ENCODE measurements around the gene ZNF83.
"Not testable (repeated sequence)": the region's sequence is repeated elsewhere in the genome, so short reads cannot be mapped to it uniquely, and the experiment has no call there.

The ZNF83 gene

DNA sequence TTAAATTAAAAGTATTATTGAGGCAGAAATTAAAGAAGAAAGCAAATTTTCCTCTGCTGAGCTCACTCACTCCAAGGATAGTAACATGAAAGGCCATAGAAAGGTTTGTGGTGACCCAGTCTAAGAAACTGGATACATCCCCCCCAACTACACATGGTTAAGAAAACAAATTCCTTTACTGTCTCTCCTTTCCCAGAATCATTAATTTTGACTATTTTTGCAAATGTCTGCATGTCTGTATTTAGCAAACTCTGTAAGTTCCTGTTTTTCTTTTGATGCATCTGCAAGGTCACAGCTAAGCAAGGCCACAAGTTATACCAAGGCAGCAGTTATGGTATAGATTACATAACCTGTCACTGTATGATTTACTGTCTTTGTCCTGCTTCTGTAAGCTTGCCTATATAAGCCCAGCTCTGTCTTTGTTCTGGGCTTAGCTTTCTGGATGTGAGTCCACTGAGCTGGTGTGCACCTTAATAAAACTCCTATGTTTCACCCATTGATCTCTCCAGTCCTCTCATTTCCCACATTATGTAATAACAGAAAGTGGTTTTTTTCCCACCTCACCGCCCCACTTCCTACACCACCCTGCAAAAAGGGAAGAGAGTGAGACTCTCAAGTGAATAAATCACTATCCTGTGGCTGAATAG, 8.5 kb upstream of the ZNF83 start:
- no peak for DNase-seq (ENCODE audit: low read depth, low spot score)
- no peak overlapping the region for H3K4me3 ChIP-seq (ENCODE audit: low read length)

DNA sequence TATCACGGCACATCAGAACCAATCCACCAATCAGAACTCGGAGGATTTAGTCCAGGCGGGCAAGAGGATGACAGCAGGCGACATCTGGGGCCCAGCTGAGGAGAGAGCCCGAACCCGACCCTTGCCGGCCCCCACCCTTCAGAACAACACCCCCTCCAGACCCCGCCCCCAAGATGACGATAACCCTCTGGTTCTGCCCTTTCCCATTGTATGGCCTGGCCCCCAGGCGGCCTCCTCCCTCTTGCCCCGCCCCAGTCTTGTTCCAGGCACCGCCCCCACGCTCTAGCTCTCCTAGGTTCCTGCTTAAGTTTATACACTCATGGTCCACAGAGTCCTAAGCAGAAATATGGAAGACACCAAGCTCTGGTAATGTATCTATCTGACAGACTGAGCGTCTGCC, 2.8 kb upstream of the ZNF83 start:
- H3K4me3 ChIP-seq (ENCODE audit: low read length) = no peak overlapping the region
- no peak for DNase-seq (ENCODE audit: low read depth, low spot score)

DNA sequence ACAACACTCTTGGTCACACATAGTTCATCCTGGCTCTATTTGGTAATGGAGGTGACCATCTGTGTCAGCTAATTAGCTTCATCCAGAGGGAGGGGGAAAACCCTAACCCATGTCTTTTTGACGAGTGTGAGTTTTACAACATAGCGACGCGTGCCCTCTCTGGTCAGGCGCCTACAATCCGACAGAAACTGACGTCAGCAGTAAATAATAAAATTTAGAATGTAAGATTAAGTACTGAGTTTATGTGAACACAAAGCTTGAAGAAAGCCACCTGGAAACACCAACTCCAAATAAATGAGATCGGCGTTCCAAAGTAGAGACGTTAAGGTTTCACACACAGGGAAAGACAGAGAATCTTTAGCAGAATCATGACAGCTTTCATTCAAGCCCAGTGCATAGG, 1.8 kb upstream of the ZNF83 start:
- H3K4me3 ChIP-seq (ENCODE audit: low read length) = no peak overlapping the region
- DNase-seq (ENCODE audit: low read depth, low spot score) = no peak

DNA sequence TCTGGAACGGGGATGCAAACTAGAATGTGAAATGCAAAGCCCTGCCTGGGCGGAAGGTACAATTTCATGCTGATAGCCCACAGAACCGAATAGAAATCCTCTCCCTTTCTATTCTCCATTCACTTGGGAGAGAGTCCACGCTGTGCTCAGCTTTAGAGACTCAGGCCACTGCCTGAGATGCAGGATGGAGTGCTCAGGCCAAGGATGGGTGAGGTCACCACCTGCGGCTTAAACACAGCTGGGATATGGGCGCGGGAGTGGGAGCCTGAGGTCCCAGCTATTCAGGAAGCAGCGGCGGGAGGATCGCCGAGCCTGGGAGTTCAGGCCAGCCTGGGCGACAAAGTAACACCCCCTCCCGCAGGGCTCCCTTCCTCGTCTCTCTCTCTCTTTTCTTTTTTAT, 446 bp upstream of the ZNF83 start:
- H3K4me3 ChIP-seq (ENCODE audit: low read length) = no peak overlapping the region
- no peak for DNase-seq (ENCODE audit: low read depth, low spot score)

DNA sequence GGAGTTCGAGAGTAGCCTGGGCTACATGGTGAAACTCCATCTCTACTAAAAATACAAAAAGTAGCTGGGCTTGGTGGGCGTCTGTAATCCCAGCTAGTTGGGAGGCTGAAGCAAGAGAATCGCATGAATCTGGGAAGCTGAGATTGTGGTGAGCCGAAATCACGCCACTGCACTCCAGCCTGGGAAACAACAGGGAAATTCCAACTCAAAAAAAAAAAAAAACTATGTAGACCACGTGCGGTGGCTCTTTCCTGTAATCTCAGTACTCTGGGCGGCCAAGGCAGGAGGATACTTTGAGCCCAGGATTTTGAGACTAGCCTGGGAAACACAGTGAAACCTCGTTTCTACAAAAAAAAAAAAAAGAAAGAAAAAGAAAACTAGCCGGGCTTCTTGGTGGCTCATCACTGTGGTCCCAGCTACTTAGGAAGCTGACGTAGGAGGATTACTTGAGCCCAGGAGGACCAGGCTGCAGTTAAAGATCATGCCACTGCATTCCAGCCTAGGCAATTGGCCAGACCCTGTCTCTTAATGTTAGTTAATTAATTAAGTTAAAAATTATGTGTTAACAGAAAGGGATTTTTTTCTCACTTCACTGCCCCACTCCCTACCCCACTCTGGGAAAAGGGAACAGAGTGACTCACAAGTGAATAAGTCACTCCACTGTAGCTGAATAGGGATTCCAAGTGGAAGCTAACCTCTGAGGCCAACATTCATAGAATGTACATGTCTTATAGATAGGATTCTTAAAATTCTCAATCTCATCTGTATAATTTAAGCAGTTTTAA, 2.2 kb downstream of the ZNF83 start:
- no peak overlapping the region for H3K4me3 ChIP-seq (ENCODE audit: low read length)
- DNase-seq (ENCODE audit: low read depth, low spot score) = no peak

DNA sequence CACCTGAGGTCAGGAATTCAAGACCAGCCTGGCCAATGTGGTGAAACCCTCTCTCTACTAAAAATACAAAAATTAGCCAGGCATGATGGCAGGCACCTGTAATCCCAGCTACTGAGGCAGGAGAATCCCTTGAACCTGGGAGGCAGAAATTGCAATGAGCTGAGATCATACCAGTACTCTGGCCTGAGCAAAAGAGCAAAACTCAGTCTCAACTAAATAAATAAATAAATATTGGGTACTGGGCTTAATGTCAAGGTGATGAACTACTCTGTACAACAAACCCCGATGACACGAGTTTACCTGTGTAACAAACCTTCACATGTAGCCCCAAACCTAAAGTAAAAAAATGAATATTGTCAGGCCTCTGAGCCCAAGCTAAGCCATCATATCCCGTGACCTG, 10.7 kb downstream of the ZNF83 start:
- H3K4me3 ChIP-seq (ENCODE audit: low read length); DNase-seq (ENCODE audit: low read depth, low spot score): not testable (repeated sequence)

DNA sequence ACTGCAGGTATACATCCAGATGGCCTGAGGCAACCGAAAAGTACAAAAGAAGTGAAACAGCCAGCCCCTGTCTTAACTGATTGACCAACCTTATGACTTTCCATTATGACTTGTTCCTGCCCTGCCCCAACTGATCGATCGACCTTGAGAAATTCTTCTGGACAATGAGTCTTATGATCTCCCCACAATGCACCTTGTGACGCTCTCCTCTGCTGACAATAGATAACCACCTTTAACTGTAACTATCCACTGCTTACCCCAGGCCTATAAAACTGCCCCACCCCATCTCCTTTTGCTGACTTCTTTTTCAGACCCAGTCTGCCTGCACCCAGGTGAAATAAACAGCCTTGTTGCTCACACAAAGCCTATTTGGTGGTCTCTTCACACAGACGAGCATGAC, 11.2 kb downstream of the ZNF83 start:
- H3K4me3 ChIP-seq (ENCODE audit: low read length) = no peak overlapping the region
- no peak for DNase-seq (ENCODE audit: low read depth, low spot score)

DNA sequence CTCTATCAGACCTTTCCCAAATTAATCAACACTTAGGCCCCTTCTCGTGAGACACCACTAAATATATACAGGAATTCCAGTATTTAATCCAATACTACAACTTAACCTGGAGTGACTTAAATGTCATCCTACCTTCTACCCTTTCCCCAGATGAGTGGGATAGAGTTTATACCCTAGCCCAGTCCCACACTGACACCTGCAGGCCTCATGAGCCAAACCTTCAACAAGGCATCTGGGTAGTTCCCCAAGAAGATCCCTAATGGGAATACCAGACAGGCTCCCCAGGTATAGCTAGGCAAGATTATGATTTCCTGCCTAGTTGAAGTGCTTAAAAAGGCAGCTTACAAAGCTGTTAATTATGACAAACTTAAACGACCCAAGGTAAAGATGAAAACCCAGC, 15.9 kb downstream of the ZNF83 start:
- no peak for DNase-seq (ENCODE audit: low read depth, low spot score)
- no peak overlapping the region for H3K4me3 ChIP-seq (ENCODE audit: low read length)

DNA sequence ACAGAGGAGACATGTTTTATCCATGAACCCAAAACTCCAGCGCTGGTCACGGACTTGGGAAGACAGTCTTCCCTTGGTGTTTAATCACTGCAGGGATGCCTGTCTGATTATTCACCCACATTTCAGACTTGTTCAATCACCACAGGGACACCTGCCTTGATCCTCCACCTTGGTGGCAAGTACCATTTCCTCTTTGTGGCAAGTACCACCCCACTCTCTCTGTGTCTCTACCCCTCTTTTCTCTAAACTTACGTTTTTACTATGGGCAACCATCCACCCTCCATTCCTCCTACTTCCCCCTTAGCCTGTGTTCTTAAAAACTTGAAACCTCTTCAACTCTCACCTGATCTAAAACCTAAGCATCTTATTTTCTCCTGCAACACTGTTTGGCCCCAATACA, 16.8 kb downstream of the ZNF83 start:
- DNase-seq (ENCODE audit: low read depth, low spot score) = peak; percentile 30
- no peak overlapping the region for H3K4me3 ChIP-seq (ENCODE audit: low read length)

DNA sequence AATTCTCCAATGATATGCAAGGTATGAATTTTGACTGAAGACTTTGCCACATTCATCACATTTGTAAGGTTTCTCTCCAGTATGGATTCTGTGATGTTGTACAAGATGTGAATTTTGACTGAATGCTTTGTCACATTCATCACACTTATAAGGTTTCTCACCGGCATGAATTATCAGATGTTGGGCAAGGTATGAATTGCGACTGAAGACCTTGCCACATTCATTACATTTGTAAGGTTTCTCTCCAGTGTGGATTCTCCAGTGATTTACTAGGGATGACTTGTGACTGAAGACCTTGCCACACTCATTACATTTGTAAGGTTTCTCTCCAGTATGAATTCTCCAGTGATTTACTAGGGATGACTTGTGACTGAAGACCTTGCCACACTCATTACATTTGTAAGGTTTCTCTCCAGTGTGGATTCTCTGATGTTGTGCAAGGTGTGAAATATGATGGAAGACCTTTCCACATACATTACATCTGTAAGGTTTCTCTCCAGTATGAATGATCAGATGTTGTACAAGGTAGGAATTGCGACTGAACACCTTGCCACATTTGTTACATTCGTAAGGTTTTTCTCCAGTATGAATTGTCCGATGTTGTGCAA, 24.8 kb downstream of the ZNF83 start:
- no peak for DNase-seq (ENCODE audit: low read depth, low spot score)
- H3K4me3 ChIP-seq (ENCODE audit: low read length) = no peak overlapping the region

DNA sequence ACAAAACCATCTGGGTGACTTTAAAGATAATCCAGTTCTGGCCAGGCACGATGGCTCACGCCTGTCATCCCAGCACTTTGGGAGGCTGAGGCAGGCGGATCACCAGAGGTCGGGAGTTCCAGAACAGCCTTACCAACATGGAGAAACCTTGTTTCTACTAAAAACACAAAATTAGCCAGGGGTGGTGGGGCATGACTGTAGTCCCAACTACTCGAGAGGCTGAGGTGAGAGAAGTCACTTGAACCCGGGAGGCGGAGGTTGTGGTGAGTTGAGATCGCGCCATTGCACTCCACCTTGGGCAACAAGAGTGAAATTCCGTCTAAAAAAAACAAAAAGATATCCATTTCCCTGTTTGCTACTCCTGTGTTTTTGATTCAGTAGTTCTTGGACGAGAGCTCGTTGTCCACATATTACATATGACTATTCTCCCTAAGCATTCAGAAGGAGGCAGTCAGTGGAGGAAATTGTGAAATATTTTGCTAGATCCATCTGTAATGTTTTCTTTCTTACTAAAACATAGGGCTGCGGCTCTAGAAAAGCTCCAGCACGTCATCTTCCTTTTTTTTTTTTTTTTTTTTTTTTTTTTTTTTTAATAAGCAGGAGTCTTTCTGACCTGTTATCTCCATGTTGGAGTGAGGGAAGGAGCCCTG, 34.5 kb downstream of the ZNF83 start:
- H3K4me3 ChIP-seq (ENCODE audit: low read length) = no peak overlapping the region
- DNase-seq (ENCODE audit: low read depth, low spot score) = no peak

DNA sequence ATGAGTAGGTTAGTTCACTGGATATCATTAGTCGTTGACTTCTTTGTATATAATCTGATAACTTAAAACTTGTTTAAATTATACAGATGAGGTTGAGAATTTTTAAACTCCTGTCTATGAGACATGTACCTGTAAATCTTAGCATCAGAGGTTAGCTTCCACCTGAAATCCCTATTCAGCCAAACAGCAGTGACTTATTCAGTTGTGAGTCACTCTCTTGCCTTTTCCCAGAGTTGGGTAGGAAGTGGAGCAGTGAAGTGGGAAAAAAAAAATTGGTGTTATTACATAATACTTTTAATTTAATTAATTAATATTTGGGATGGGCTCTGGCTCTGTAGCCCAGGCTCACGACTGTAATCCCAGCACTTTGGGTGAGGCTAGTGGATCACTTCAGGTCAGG, 35.2 kb downstream of the ZNF83 start:
- no peak for DNase-seq (ENCODE audit: low read depth, low spot score)
- H3K4me3 ChIP-seq (ENCODE audit: low read length) = no peak overlapping the region

DNA sequence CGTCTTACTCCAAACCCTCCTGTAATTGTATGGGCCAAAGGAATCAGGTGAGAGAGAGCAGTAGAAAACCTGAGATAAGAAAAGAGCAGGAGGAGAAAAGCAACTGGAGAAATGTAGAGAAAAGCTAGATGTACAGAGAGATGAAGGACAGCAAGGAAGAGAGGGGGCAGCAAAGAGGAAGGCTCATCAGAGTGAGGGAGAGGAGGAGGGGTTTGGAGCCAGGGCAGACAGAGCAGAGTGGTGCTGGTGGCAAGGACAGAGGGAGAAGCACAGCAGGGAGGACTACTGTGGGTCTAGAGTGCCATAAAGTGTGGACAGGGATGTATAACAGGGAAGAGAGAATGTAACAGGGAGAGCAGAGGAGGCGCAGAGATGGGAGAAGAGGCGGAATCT, 36.2 kb downstream of the ZNF83 start:
- not testable (repeated sequence) for DNase-seq (ENCODE audit: low read depth, low spot score)
- peak overlapping the region; percentile 68 for H3K4me3 ChIP-seq (ENCODE audit: low read length)

DNA sequence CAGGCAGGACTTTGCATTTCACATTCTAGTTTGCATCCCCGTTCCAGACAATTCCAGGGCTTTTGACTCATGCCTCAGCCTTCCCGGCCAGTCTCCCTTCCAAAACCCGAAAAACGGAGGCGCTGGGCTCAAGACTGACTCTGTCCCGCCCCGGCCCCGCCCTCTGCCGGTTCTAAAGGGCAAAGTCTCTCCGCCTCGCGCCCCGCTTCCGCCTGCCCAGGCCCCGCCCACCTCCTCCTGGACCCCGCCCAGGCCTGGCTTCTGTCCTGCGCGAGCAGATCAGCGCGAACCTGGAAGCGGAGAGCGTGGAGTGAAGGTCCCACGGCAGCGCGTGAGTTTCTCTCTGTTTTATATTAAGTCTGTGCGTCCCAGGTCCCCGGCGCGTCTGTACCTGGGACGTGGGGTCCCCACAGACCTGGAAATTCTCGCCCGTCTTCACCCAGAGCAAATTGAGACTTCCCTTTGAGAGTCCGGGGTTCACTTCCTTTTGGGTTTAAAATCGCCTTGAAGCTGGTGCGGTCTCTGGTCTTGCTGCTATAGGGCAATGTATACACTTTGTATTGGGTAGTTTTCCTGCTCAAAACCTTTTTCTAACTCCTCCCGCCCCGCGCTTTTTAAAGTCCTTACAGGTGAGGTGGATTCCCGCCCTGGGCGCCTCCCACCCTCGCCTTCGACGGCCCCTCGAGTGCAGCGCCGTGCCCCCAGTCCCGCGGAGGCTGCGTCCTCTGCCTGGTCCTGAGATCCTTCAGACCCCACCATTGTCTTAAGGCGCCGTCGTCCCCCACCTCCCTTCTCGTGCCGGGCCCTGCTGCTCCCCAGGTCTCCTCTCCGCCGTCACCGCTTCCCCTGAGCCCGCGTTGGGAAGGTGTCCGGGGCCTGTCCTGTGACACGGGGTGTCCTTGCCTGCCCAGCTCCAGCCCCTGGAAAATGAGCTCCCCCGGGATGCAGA, 36.9 kb downstream of the ZNF83 start:
- peak overlapping the region; percentile 68 for H3K4me3 ChIP-seq (ENCODE audit: low read length)
- peak; percentile 63 for DNase-seq (ENCODE audit: low read depth, low spot score)

DNA sequence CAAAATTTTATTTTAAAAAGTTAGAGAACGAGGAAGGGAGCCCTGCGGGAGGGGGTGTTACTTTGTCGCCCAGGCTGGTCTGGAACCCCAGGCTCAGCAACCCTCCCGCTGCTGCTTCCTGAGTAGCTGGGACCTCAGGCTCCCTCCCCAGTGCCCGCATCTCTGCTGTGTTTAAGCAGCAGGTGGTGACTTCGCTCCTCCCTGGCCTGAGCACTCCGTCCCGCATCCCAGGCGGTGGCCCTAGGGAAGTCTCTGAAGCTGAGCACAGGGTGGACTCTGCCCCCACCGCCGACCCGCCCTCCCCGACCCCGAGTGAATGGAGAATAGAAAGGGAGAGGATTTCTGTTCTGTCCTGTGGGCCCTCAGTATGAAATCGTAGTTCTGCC, 37.5 kb downstream of the ZNF83 start:
- DNase-seq (ENCODE audit: low read depth, low spot score) = no peak
- H3K4me3 ChIP-seq (ENCODE audit: low read length) = peak overlapping the region; percentile 68

DNA sequence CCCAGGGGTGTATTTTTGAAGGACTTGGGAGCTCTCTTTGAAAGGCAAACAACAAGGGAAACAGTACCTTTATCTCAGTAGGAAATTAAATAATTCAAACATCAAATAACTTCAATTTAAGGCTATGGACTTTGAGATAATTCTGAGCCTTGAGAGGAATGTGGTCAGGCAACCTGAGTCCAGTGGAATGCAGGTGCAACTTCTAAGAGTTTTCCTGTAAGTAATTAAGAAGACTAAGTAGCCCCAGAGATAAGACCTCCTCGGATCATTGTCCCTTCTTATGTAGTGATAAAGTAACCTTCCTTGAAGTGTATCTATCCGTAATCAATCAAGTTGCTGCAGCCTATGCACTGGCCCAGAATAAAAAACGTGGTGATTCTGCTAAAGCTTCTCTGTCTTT, 38.9 kb downstream of the ZNF83 start:
- no peak overlapping the region for H3K4me3 ChIP-seq (ENCODE audit: low read length)
- DNase-seq (ENCODE audit: low read depth, low spot score) = no peak

DNA sequence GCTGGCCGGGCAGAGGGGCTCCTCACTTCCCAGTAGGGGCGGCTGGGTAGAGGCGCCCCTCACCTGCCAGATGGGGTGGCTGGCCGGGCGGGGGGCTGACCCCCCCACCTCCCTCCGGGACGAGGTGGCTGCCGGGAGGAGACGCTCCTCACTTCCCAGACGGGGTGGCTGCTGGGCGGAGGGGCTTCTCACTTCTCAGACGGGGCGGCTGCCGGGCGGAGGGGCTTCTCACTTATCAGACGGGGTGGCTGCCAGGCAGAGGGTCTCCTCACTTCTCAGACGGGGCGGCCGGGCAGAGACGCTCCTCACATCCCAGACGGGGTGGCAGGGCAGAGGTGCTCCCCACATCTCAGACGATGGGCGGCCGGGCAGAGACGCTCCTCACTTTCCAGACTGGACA, 44.7 kb downstream of the ZNF83 start:
- H3K4me3 ChIP-seq (ENCODE audit: low read length); DNase-seq (ENCODE audit: low read depth, low spot score): not testable (repeated sequence)

DNA sequence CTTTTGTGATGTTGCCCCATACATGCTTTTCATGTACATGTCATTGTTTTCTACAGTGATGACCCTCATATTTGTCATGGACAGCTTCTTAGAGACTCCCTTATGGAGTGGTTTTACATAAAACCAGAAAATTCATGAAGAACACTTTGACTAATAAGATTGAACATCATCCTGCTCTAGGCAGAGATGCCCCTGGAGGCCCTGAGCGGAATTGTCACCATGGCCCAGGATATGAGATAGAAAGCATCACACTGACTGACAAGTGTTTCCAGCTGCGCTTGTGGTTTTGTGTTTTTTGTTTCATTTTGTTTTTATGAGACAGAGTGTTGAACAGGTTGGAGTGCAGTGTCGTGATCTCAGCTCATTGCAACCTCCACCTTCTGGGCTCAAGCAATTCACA, 45.9 kb downstream of the ZNF83 start:
- no peak for DNase-seq (ENCODE audit: low read depth, low spot score)
- no peak overlapping the region for H3K4me3 ChIP-seq (ENCODE audit: low read length)

DNA sequence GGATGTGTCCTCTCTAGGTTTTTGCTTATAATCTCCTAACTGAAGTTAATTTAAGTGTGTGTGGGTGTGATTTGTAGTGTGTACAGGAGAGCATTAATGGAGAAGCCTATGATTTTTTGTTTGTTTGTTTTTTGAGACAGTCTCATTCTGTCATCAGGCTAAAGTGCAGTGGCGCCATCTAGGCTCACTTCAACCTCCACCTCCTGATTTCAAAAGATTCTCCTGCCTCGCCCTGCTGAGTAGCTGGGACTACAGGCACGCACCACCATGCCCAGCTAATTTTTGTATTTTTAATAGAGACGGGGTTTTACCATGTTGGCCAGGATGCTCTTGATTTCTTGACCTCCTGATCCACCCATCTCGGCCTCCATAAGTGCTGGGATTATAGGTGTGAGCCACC, 47.4 kb downstream of the ZNF83 start:
- no peak for DNase-seq (ENCODE audit: low read depth, low spot score)
- no peak overlapping the region for H3K4me3 ChIP-seq (ENCODE audit: low read length)

All from Jurkat, Clone E6-1 (cell line).